ENCODE data around the gene TUBB3.

The TUBB3 gene

GRCh38 chr16:89893642-89894548 lies 29.2 kb upstream of the TUBB3 start:
- no peak overlapping the region for H2AFZ ChIP-seq (ENCODE audit: low read depth)
- no peak overlapping the region for H3K9ac ChIP-seq
- no peak overlapping the region for H3K27ac ChIP-seq
- no peaks in the 10 kb centered on the region for H3K27me3 ChIP-seq (ENCODE audit: insufficient read depth, low read depth)
- TF ChIP-seq CTCF (conservative IDR thresholded peaks at IDR 0.05; ENCODE audit: low read depth, low read length): no peak
- H3K4me3 ChIP-seq (IDR thresholded peaks at IDR 0.05; ENCODE audit: insufficient read depth, low read depth, low read length): no peak overlapping the region
- peaks cover 2% of the 10 kb centered on the region; the same call in 1 of the 2 replicates for H3K36me3 ChIP-seq (ENCODE audit: insufficient read depth)
- no peaks in the 10 kb centered on the region for H3K79me2 ChIP-seq (ENCODE audit: insufficient read depth, low read depth)
- no peaks in the 10 kb centered on the region for H4K20me1 ChIP-seq (ENCODE audit: insufficient read depth)
- H3K4me1 ChIP-seq (ENCODE audit: low read depth, poor library complexity, severe bottlenecking): no peaks in the 10 kb centered on the region
- no peak overlapping the region for H3K4me2 ChIP-seq

GRCh38 chr16:89895482-89896250 lies 27.5 kb upstream of the TUBB3 start:
- no peak overlapping the region for H3K9ac ChIP-seq
- no peak overlapping the region for H3K4me2 ChIP-seq
- no peak overlapping the region for H2AFZ ChIP-seq (ENCODE audit: low read depth)
- no peaks in the 10 kb centered on the region for H3K4me1 ChIP-seq (ENCODE audit: low read depth, poor library complexity, severe bottlenecking)
- H3K4me3 ChIP-seq (IDR thresholded peaks at IDR 0.05; ENCODE audit: insufficient read depth, low read depth, low read length): no peak overlapping the region
- H3K36me3 ChIP-seq (ENCODE audit: insufficient read depth): peaks cover 2% of the 10 kb centered on the region; the same call in 1 of the 2 replicates
- H4K20me1 ChIP-seq (ENCODE audit: insufficient read depth): no peaks in the 10 kb centered on the region
- TF ChIP-seq CTCF (conservative IDR thresholded peaks at IDR 0.05; ENCODE audit: low read depth, low read length): no peak
- no peak overlapping the region for H3K27ac ChIP-seq
- H3K27me3 ChIP-seq (ENCODE audit: insufficient read depth, low read depth): no peaks in the 10 kb centered on the region
- H3K79me2 ChIP-seq (ENCODE audit: insufficient read depth, low read depth): no peaks in the 10 kb centered on the region

- no peak overlapping the region for H3K9ac ChIP-seq
- no peak overlapping the region for H3K27ac ChIP-seq
- H3K36me3 ChIP-seq (ENCODE audit: insufficient read depth): peaks cover 2% of the 10 kb centered on the region; the same call in 1 of the 2 replicates
- no peaks in the 10 kb centered on the region for H3K79me2 ChIP-seq (ENCODE audit: insufficient read depth, low read depth)
- no peaks in the 10 kb centered on the region for H3K4me1 ChIP-seq (ENCODE audit: low read depth, poor library complexity, severe bottlenecking)
- H2AFZ ChIP-seq (ENCODE audit: low read depth): no peak overlapping the region
- H3K27me3 ChIP-seq (ENCODE audit: insufficient read depth, low read depth): no peaks in the 10 kb centered on the region
- H3K4me3 ChIP-seq (IDR thresholded peaks at IDR 0.05; ENCODE audit: insufficient read depth, low read depth, low read length): no peak overlapping the region
- H4K20me1 ChIP-seq (ENCODE audit: insufficient read depth): no peaks in the 10 kb centered on the region
- no peak overlapping the region for H3K4me2 ChIP-seq
- TF ChIP-seq CTCF (conservative IDR thresholded peaks at IDR 0.05; ENCODE audit: low read depth, low read length): no peak
Measured at GRCh38 chr16:89897204-89897603, 25.9 kb upstream of the TUBB3 start.

- no peak for TF ChIP-seq CTCF (conservative IDR thresholded peaks at IDR 0.05; ENCODE audit: low read depth, low read length)
- Histone ChIP-seq H3K79me2 (ENCODE audit: insufficient read depth, low read depth) (no peaks in the 10 kb centered on the region), H2AFZ (ENCODE audit: low read depth) (no peak overlapping the region), H3K4me3 (IDR thresholded peaks at IDR 0.05; ENCODE audit: insufficient read depth, low read depth, low read length) (no peak overlapping the region), H3K4me1 (ENCODE audit: low read depth, poor library complexity, severe bottlenecking) (no peaks in the 10 kb centered on the region), H3K36me3 (ENCODE audit: insufficient read depth) (peaks cover 2% of the 10 kb centered on the region; the same call in 1 of the 2 replicates), H3K27ac (no peak overlapping the region), H4K20me1 (ENCODE audit: insufficient read depth) (no peaks in the 10 kb centered on the region), H3K4me2 (no peak overlapping the region), H3K27me3 (ENCODE audit: insufficient read depth, low read depth) (no peaks in the 10 kb centered on the region), H3K9ac (no peak overlapping the region)
Measured at GRCh38 chr16:89898201-89898967, 24.8 kb upstream of the TUBB3 start.
